Middle frontal gyrus (tissue), 1 donor: ENCODE results near the gene TNNT3.

Experiments
- DNase-seq: peaks from one replicate; pipeline ENCODE4 v3.0.0-alpha.2; 2015; ENCODE audit warnings: low spot score; ENCODE audit errors: extremely low spot score

TNNT3 gene

DNA sequence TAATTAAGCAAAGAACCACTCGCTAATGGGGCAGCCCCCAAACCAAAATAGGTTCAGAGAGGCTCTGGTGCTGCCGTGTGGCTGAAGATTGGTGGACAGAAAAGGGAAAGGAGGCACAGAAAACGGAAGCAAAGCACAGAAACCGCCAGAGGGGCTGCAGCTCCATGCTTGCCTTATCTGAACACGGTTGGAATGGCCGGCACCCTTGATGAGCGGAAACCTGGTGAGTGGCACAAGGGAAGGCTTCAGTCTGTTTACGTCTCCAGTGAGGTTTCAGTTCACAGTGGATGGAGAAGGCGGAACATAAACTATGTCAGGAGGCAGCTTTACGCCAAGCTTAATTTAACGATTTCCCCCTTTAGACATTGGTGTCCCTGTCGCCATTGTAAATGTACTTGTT, 22.6 kb upstream of the TNNT3 start:
- DNase-seq: no peak

DNA sequence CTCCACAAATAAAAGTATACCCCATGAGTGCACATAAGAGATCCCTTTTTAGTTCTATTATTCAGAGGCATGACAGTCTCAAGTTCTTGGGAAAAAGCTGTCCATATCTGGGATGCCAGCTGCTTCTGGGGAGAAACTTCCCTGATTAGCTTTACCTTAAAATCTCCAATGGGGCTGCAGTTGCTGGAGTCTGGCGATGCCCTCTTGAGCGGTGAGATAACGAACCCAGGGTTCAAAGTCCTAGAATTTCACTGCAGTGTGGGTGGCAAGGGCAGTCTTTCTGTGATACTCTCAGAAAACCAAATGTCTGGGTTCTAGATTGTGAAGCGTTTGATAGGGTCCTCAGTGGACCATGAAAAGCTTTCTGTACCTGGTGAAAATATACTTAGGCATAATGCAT, 20.4 kb upstream of the TNNT3 start:
- DNase-seq: no peak

DNA sequence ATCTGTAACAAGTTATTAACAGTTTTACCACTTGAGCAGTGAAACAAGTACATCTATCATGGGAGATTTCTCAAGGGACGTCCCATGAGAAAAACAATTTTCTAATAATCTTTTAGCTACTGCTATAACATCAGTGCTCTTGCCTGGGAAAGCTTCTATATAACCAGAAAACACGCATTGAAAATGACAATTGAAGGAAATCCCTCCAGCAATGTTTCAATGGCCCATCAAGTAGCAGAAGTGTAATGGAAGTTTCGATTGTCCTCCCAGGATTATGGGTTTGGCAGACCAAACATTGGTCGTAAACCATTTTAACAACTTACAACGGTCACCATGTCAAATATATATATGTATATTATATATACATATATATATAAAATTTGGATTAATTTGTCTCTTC, 19.8 kb upstream of the TNNT3 start:
- no peak for DNase-seq

DNA sequence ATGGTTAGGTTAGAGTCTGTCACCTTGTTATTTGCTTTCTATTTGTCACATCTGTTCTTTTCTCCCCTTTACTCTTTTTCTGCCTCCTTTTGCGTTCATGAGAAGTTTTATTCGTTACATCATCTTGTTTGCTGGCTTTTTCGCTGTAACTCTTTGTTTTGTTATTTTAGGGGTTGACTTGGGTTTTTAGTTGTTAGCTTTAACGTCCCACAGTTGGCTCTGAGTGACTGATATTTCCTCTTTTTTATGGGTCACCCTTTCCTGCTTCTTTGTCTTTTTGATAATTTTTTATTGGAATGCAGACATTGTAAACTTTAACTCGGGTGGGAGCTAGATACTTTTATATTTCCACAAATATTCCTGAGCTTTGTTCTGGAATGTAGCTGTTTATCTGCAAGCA, 13.3 kb upstream of the TNNT3 start:
- no peak for DNase-seq

GRCh38 chr11:1906611-1907423, 12.7 kb upstream of the TNNT3 start:
- no peak for DNase-seq

DNA sequence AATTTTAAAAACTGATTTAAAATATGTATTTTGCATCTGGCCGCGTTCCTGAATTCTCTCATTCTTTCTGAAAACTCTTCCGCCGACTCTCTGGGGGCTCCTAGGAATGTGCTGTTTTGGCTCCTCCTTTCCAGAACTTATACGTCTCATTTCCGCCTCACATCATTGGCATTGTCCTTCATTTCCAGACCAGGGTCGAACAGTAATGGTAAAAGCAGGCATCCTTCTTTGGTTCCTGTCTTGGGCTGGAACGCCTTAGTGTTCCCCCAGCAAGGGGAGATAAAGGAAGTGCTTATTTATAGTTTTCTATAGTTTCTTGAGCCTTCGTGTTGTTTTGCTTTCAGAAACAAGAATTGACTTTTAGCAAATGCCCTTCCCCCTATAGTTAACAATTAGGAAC, 10.9 kb upstream of the TNNT3 start:
- DNase-seq: no peak

DNA sequence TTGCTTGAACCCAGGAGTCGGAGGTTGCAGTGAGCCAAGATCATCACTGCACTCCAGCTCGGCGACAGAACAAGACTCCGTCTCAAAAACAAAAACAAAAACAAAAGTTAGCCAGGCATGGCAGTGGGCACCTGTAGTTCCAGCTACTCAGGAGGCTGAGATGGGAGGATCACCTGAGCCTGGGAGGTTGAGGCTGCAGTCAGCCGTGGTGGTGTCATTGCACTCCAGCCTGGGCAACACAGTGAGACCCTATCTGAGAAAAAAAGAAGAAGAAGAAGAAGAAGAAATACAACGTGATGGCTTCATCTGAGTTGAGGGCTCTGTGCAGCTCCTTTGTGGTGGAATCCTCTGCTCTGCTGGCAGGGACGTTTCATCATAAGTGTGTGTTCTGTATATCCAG, 10.0 kb upstream of the TNNT3 start:
- no peak for DNase-seq

DNA sequence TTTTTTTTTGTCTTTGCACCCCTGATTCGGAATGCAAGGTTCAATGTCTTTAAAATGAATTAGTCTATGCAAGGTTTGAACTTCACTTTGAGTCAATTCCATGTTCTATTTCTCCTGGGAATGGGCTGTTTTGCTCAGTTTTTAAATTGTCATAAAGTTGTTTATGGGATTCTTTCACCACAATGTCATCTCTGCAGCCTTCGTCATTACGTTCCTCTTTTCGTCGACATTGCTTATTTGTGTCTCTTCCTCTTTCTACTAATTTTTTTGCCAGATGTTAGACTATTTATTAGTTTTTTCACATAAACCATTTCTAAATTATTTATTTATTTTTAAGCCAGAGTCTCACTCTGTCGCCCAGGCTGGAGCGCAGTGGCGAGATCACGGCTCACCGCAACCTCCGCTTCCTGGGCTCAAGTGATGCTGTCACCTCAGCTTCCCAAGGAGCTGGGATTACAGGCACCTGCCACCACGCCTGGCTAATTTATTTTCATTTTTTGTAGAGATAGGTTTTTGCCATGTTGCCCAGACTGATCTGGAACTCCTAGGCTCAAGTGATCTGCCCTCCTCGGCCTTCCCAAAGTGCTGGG, 7.1 kb upstream of the TNNT3 start:
- no peak for DNase-seq

DNA sequence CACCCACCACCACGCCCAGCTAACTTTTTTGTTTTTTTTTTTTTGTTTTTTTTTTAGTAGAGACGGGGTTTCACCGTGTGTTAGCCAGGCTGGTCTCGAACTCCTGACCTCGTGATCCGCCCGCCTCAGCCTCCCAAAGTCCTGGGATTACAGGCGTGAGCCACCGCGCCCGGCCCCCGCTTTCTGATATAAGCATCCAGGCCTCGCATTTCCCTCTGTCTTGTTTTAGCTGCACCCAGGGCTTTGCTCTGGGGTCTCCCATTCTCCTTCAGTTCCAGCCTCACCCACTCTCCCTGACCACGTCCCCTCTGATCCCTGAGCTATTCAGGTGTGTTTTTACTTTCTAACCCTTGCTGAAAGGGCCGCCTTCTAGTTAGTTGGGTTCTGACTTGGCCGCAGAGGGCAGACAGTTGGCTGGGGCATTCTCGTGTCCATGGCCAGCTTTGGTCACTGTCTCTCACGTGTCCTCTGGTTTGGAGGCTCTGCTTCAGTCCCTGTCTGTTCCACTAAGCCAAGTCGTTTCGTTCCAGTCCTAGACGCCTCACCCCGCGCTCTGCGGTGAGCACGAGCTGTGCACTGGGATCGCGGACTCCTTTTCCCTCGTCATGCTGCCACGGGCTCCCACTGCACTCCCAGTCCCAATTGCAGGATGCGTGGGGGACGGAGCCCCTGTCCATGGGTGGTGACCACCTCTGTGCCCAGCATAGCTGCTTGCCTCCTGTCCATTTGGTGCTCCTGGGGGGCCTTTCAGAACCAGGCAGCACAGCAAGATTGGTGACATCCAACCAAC, 6.0 kb upstream of the TNNT3 start:
- DNase-seq: no peak

GRCh38 chr11:1915795-1916131, 3.7 kb upstream of the TNNT3 start:
- no peak for DNase-seq

DNA sequence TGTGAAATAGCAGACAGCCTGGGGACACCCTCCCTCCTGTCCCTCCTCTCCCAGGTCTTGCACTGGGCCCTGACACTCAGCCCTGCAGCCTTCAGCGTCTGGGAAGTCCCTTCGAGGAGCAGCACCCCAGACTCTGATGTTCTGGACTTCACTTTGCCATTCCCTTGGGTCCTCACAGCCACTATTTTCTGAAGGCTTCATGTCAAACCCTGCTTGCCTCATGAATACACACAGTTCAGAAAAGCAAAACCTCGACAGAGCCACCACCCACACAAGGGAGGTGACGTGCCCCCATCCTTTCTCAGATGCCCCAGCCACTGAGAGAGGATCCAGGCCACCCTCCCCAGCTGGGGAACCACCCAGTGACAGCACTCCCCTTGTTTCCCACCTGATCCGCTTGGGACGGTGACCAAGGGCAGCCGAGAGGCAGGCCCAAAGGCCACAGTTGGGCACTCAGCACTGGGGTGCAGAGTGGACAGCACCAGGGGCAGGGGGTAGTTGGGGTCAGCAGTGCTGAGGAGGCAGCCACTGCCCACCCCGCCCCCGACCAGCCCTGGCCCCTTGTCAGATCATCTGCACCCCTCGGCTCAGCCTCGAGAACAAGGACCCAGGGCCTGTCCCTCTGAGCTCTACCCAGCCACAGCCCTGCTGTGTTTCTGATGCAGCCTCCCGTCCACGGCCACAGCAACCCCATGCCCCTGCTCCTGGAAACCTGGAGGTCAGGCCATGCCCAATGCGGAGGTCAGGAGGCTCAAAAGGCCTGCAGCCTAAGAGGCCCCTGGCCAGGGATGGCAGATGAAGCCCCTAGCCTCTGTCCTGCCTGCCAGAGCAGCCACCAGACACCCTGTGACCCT, 3.1 kb upstream of the TNNT3 start:
- no peak for DNase-seq

- DNase-seq: no peak
Observed at GRCh38 chr11:1916986-1917522, 2.4 kb upstream of the TNNT3 start.

GRCh38 chr11:1917523-1918435, 1.7 kb upstream of the TNNT3 start:
- DNase-seq: no peak

- no peak for DNase-seq
Observed at GRCh38 chr11:1918436-1919315, 827 bp upstream of the TNNT3 start.

DNA sequence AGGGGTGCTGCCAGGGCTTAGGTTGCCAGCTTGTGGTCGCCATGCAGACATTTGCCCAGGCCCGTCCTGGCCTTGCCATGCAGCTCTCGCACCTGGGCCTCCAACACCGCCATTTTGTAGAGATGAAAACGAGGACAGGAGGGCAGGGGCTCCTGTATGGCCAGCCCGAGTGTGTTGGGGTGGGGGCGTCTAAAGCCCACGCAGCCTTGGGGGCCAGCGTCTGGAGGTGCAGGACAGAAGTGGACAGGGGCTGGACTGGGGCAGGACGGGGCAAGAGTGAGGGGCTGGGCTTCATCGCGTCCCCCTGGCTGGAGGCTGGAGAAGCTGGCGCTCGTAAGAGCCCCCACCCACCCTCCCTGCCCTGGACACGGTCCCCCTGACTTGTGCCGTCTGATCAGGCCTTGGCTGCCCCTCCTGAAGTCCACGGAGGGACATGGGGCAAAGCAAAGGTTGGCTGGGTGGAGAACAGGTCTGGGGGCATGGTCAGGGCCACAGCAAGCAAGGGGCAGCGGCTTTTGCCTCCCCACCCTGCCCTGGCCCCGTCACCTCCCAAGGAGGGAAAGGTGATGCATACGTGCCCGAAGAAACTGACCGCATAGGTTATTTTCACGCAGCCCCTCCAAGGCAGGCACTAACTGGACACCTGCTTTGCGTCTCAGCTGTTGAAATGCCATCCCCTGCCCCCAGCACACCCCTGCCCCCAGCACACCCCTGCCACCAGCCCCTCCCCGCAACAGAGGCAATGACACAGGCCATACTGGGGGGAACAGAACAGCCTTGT, 815 bp downstream of the TNNT3 start:
- no peak for DNase-seq

GRCh38 chr11:1920909-1921573, 1.5 kb downstream of the TNNT3 start:
- DNase-seq: no peak

GRCh38 chr11:1921574-1922141, 2.2 kb downstream of the TNNT3 start:
- DNase-seq: no peak
